Ascending aorta (tissue), 2 donors: ENCODE measurements around the gene COX6B2. TPM values are rescaled to one million over a fixed set of nuclear protein-coding genes. Genes with fewer than 3 reads are reported as not detected.
A peak's percentile ranks its signal among the peaks of the same experiment; 100 is the strongest.

Source experiments
- DNase-seq, 2 donors: peaks; one replicate each; pipeline ENCODE4 v3.0.0-alpha.2; 2019; ENCODE audit warnings: low spot score in 2 of 2
- H3K27ac ChIP-seq, 2 donors: fragments of 200-600 bp; sonication (generic); one replicate each; pipeline ENCODE4 v1.5.1; 2016 to 2017; ENCODE audit warnings: mild to moderate bottlenecking in 1 of 2
- H3K27me3 ChIP-seq: fragments of 200-600 bp; sonication (generic); one replicate; pipeline ENCODE4 v1.5.1; 2017
- H3K36me3 ChIP-seq, 2 donors: fragments of 200-600 bp; sonication (generic); one replicate each; pipeline ENCODE4 v1.5.1; 2016
- H3K4me1 ChIP-seq, 2 donors: fragments of 200-600 bp; sonication (generic); one replicate each; pipeline ENCODE4 v1.5.1; 2016 to 2017; ENCODE audit warnings: mild to moderate bottlenecking in 1 of 2
- H3K4me3 ChIP-seq, 2 donors: fragments of 200-600 bp; sonication (generic); one replicate each; pipeline ENCODE4 v1.5.1; 2016 to 2017; ENCODE audit warnings: mild to moderate bottlenecking in 1 of 2
- H3K9me3 ChIP-seq, 2 donors: fragments of 200-600 bp; sonication (generic); one replicate each; pipeline ENCODE4 v1.5.1; 2016
- CTCF ChIP-seq, 3 experiments: fragments of 200-600 bp in 2 of 3; fragments of 450-650 bp in 1 of 3; sonication (generic) in 2 of 3; IDR thresholded peaks; one replicate each; pipeline ENCODE4 v1.5.1; 2016 to 2019; ENCODE audit warnings: antibody characterized with exemption in 3 of 3, mild to moderate bottlenecking in 1 of 3, moderate library complexity in 1 of 3
- intact Hi-C: fragments of 100-400 bp; cut with DNase I; formaldehyde crosslinking; loops from one replicate; pipeline ENCODE4 v1.15.1; 2023
- total RNA-seq: library from RNA; depleted of rRNA; stranded (reverse); fragments of >200 nt; gene quantifications from one replicate; pipeline ENCODE4 v1.1.0, GENCODE V29; 2016

Gene COX6B2
- total RNA-seq, 1 donor from 2014 or later, result not detected

GRCh38 chr19:55345101-55345817 is 9.3 kb downstream of the COX6B2 start:
- H3K36me3 ChIP-seq, result peaks cover 13 to 25% of the 10 kb centered on the region in 2 donors
- TF ChIP-seq CTCF (IDR thresholded peaks at IDR 0.05), result no peak
- intact Hi-C loops, result no loop called here
- no peak overlapping the region for H3K27ac ChIP-seq
- DNase-seq, result no peak
- no peaks in the 10 kb centered on the region for H3K27me3 ChIP-seq
- H3K9me3 ChIP-seq, result no peaks in the 10 kb centered on the region
- H3K4me3 ChIP-seq, result no peak overlapping the region
- H3K4me1 ChIP-seq, result peaks cover 4 to 14% of the 10 kb centered on the region in 2 donors

GRCh38 chr19:55344444-55344843 is 10.1 kb downstream of the COX6B2 start:
- H3K36me3 ChIP-seq, result peaks cover 13 to 25% of the 10 kb centered on the region in 2 donors
- intact Hi-C loops, result no loop called here

GRCh38 chr19:55341595-55342531 is 12.7 kb downstream of the COX6B2 start:
- H3K4me1 ChIP-seq, result peaks cover 5 to 17% of the 10 kb centered on the region in 2 donors
- H3K4me3 ChIP-seq, result peak overlapping the region in 1 of 2 donors; percentile 82
- H3K9me3 ChIP-seq, result no peaks in the 10 kb centered on the region
- intact Hi-C loops, result no loop called here
- H3K27me3 ChIP-seq, result no peaks in the 10 kb centered on the region
- peaks cover 13 to 18% of the 10 kb centered on the region in 2 donors for H3K36me3 ChIP-seq
- no peak overlapping the region for H3K27ac ChIP-seq
- TF ChIP-seq CTCF (IDR thresholded peaks at IDR 0.05), result no peak
- DNase-seq, result no peak

More at GRCh38 chr19:55344444-55344843, 10.1 kb downstream of the COX6B2 start:
- Histone ChIP-seq H3K4me3 (no peak overlapping the region), H3K27me3 (no peaks in the 10 kb centered on the region), H3K27ac (no peak overlapping the region), H3K4me1 (peaks cover 5 to 17% of the 10 kb centered on the region in 2 donors), H3K9me3 (no peaks in the 10 kb centered on the region)
- TF ChIP-seq CTCF (IDR thresholded peaks at IDR 0.05), result no peak
- DNase-seq, result no peak

- TF ChIP-seq CTCF (IDR thresholded peaks at IDR 0.05), result no peak
- intact Hi-C loops, result no loop called here
- Histone ChIP-seq H3K9me3 (no peaks in the 10 kb centered on the region), H3K27me3 (no peaks in the 10 kb centered on the region), H3K4me1 (peaks cover 5 to 17% of the 10 kb centered on the region in 2 donors), H3K36me3 (peaks cover 12 to 13% of the 10 kb centered on the region in 2 donors), H3K4me3 (peak overlapping the region; percentile 82 to 84), H3K27ac (no peak overlapping the region)
- DNase-seq, result peak in 1 of 2 donors; percentile 80
These were observed 13.3 kb downstream of the COX6B2 start for GRCh38 chr19:55341171-55341588.

- no peaks in the 10 kb centered on the region for H3K27me3 ChIP-seq
- H3K27ac ChIP-seq, result no peak overlapping the region
- H3K4me1 ChIP-seq, result peaks cover 5 to 17% of the 10 kb centered on the region in 2 donors
- peaks cover 12 to 13% of the 10 kb centered on the region in 2 donors for H3K36me3 ChIP-seq
- H3K4me3 ChIP-seq, result peak overlapping the region; percentile 82 to 84
- peak in 1 of 3 experiments; percentile 28 for TF ChIP-seq CTCF (IDR thresholded peaks at IDR 0.05)
- no peaks in the 10 kb centered on the region for H3K9me3 ChIP-seq
- DNase-seq, result no peak
- intact Hi-C loops, result no loop called here
These were observed 13.8 kb downstream of the COX6B2 start for GRCh38 chr19:55340784-55341147.
